ENCODE data around the gene CENPT.

The CENPT gene, protein sequence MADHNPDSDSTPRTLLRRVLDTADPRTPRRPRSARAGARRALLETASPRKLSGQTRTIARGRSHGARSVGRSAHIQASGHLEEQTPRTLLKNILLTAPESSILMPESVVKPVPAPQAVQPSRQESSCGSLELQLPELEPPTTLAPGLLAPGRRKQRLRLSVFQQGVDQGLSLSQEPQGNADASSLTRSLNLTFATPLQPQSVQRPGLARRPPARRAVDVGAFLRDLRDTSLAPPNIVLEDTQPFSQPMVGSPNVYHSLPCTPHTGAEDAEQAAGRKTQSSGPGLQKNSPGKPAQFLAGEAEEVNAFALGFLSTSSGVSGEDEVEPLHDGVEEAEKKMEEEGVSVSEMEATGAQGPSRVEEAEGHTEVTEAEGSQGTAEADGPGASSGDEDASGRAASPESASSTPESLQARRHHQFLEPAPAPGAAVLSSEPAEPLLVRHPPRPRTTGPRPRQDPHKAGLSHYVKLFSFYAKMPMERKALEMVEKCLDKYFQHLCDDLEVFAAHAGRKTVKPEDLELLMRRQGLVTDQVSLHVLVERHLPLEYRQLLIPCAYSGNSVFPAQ

DNA sequence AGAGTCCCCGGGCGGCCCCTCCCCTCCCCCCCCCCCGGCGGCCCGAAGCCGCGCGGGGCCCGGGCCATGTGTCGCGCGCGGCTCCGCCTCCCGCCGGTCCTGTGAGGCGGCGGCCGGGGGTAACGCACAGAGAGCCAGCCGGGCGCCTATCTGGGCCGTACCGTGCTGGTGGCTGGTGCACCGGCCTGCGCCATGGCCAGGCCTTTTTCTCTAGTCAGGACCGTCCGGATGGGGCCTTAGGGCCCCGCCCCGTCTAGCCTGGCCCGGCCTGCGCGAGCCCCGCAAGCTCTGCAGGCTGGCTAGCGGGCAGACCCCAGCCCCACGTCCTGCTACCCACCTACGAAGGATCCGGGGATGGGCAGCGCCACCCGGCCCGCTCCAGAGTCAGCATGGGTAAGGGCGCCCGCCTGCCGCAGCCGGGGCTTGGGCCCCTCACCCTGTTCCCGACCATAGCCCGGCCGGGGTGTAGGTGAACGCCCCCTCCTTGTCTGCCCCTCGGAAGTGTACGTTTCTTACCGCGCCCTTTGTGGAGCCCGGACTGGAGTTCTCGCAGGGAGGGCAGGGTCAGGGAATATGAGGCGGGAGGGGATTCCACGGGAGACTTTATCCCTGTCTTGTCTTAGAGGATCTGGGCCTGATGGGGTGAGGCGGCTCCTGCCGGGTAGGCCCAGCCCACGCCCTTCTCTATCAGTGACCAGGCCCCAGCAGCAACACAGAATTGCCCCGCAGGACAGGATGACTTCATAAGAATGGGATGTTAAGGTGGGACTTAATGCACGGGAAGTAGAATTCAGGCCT lies at the start of gene CENPT:
TSS of gene CENPT (minus strand) at position 630 of the 798 bp plus-strand sequence. CDS start 13,834 bp downstream, outside the sequence.
- peak; percentile 76 for DNase-seq (ENCODE audit: low read depth)

DNA sequence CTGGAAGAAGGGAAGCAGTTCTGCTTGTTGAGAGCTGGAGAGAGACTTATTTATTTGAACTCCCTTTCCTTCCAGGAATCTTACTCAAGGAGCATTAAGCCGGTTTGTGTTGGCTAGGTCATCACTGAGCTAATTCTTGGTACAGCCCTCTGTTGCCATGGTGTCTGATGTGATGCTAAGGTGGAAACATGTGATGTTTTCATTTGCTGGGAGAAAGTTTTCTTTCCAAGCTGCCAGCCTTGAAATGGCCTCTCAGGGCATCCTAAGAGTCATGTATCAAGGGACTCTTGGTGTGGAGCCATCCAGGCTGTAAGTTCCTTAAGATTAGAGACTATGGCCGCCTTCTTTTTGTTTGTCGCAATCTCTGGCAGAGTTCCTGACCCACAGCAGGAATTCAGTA lies 49.7 kb upstream of the CENPT start:
- DNase-seq (ENCODE audit: low read depth), result peak; percentile 6

DNA sequence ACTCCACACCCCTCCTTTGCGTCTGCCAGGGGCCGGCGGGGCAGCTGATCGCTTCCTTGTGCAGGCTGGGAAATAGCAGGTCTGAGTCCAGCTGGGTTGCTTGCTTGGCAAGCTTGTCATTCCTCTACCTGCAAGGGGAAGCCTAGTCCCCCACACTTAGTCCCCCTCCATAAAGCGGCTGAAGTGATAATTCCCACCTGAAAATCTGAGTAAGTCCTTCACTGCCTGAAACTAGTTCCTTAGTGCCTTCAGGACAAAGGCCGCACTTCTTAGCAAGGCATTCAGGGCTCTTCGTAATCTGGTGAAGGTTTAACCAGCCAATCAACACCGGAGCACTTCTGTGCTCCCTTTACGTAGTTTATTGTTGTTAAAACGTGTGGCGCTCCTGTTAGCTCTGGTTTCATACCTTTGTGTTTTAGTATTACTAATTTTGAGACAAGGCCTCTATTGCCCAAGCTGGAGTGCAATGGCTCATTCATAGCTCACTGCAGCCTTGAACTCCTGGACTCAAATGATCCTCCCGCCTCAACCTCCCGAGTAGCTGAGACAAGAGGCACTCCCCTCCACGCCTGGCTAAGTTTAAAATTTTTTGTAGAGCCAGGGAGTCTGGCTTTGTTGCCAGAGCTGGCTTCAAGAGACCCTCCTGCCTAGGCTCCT lies 46.4 kb upstream of the CENPT start:
- DNase-seq (ENCODE audit: low read depth), result peak; percentile 23

DNA sequence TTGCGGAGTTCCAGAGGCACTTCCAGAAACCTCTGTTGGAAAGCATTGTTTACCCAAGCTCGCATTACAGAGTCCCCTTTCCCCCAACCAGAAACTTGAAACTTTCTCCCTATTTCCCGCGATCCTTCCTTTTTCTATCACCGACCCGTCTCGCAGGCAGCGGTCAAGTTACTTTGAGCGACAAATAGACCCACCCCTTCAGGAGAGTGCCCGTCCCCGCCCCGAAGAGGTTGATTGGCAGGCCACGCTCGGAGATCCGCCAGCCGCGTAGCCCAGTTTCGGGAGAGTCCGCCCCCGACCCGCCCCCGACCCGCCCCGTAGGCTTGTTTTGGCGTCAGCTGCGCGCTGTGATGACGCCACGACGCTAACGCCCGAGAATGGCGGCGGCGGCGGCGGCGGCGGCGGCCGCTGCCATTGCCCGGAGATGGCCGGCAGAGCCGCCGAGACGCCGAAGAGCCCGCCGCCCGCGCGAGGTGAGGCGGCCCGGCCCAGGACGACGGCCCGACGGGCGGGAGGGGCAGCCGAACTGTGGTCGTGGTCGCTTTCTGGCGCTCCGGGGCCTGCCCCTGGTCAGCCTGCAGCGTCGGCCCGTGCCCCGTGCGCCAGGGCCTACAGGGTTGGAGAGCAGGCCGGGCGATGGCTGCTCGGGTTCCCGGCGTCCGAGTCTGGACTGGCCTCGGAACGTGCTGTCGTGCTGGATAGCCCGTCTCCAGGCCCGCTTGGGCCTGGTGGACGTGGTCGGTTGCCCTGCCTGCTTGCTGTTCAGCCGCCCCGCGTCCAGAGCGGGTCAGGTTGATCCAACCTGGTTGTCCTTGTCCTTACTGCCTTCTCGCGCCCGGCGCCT lies 45.6 kb upstream of the CENPT start, which contains the start of gene PSKH1:
TSS of gene PSKH1 (plus strand) at position 356 of the 844 bp plus-strand sequence. CDS start 15,496 bp downstream, outside the sequence.
- DNase-seq (ENCODE audit: low read depth), result peak; percentile 96

DNA sequence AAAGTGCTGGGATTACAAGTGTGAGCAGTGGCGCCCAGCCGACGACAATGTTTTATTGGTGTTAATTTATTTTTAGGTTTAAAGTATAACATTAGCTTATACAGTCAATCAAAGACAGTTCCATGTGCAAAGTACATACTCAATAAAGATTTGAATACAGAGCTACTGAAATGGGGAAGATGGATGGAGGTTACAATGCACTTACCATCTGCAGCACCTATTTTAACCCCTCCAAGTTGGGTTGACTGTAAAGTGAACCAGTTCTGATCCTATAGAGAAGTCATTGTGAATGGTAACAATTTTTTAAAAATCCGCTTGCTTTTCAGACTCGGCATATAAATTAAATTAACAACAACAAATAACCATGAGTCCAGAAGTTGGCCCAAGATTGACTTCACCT lies 44.9 kb upstream of the CENPT start:
- no peak for DNase-seq (ENCODE audit: low read depth)

DNA sequence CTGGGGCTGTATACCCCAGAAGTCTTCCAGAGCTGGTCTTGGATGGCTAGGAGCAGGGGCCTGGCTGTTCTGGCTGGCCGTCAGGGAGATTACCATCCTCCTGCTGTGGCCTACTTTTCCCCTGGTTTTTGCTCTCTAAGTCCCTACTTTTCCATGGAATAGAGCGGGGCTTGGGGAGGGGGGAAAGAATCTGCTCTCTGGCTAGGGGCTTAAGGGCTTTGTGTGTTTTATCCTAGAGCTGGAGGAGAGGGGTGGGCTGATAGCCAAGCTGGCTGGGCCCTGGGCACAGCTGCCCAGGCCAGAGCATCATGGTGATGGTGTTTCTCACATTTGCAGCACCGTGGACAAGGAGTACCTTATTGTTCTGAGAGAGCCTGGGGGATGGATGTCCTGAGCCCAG lies 40.8 kb upstream of the CENPT start:
- no peak for DNase-seq (ENCODE audit: low read depth)

DNA sequence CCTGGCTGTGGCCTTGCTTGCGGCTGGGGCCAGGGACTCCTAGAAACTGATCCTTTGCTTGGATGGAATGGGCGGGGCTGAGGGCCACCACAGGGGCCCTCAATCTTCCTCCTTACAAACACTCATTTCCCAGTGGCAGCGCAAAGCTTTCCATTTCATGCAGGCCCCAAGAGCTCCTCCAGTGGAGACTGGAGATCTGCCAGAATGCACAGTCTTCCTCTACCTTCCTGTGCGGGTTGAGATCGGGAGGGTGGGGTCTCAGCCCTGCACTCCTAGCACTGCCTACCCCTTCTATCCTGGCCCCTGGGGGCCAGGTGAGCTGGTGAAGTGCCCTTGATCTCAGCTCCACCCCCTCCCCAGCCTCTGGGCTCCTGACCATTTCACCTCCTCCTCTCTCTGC lies 38.9 kb upstream of the CENPT start:
- DNase-seq (ENCODE audit: low read depth), result no peak

DNA sequence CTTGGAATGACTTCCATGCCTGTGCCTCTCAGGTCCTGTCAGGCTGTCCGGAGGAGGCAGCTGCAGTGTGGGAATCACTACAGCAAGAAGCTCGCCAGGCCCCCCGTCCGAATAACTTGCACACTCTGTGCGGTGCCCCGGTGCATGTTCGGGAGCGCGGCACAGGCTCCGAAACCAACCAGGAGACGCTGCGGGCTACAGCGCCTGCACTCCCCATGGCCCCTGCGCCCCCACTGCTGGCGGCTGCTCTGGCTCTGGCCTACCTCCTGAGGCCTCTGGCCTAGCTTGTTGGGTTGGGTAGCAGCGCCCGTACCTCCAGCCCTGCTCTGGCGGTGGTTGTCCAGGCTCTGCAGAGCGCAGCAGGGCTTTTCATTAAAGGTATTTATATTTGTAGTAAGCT lies 38.5 kb upstream of the CENPT start:
- DNase-seq (ENCODE audit: low read depth), result no peak

DNA sequence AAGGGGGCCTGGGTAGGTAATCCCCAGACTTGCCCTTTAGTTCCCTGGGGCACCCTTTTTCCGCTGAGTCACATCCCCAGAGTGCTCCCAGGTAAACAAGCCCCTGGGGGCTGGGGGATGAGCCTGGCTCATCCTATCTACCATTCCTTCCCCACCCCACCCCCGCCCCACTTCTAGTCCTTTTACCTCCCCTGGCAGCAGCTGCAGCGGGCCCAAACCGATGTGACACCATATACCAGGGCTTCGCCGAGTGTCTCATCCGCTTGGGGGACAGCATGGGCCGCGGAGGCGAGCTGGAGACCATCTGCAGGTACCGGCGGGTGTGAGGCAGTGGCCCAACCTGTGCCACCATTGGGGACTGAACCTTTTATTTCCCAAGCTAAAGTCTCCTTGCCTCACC lies 38.1 kb upstream of the CENPT start:
- no peak for DNase-seq (ENCODE audit: low read depth)

DNA sequence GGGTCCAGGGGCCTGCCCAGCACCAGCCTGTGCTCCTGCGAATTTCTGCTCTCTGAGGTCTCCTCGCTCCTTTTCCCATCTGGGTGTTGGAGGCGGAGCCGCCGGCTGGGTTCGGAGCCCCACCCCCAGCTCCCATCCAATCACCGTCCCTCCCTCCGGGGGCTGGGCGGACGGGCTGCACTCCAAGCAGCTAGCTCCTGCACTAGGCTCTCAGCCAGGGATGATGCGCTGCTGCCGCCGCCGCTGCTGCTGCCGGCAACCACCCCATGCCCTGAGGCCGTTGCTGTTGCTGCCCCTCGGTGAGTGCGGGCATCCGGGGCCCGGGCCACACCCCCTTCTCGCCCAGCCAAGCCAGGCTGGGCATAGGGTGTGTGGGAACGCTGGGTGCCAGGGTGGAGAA lies 37.2 kb upstream of the CENPT start, which contains the start of gene NRN1L:
TSS of gene NRN1L (plus strand) at position 202 of the 400 bp plus-strand sequence. CDS start at position 221, 19 bp downstream.
- peak; percentile 94 for DNase-seq (ENCODE audit: low read depth)

DNA sequence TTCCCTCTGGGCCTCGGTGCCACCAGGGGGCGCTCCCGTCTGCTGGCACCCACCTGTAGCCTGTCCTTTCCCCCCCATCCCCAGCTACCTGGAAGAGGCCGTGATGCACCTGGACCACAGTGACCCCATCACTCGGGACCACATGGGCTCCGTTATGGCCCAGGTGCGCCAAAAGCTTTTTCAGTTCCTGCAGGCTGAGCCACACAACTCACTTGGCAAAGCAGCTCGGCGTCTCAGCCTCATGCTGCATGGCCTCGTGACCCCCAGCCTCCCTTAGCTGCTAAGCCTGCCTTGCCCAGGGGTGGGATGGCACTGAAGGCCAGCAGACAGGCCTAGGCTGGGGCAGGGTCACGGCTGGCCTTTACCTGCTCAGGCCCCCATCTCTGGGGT lies 36.4 kb upstream of the CENPT start:
- DNase-seq (ENCODE audit: low read depth), result peak; percentile 48

DNA sequence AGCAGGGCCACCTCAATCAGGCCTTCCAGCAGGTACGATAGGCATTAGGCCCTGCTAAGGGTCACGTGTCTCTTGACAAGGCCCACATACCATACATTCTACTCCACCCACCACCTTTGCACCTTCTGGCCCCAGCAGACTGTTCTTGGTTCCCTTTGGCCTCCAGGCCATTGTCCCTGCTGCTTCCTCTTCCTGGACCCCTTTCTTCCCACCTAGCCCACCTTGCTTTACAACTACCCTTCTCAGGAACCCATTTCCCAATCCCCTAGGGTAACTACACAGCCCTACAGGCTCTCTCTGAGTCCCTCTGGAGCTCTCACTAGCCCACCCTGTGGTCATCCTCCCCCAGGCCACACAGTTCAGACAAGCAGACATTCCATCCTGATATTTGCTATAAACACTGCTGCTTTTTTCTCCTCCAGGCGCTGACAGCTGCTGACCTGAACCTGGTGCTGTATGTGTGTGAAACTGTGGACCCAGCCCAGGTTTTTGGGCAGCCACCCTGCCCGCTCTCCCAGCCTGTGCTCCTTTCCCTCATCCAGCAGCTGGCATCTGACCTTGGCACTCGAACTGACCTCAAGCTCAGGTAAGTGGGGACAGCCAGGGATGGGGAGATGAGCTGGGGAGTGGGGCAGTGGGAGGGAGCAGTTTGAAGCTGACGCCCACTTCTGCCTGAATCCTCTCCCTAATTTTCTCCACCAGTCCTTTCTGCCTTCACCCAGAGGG lies 35.8 kb upstream of the CENPT start:
- DNase-seq (ENCODE audit: low read depth), result no peak

DNA sequence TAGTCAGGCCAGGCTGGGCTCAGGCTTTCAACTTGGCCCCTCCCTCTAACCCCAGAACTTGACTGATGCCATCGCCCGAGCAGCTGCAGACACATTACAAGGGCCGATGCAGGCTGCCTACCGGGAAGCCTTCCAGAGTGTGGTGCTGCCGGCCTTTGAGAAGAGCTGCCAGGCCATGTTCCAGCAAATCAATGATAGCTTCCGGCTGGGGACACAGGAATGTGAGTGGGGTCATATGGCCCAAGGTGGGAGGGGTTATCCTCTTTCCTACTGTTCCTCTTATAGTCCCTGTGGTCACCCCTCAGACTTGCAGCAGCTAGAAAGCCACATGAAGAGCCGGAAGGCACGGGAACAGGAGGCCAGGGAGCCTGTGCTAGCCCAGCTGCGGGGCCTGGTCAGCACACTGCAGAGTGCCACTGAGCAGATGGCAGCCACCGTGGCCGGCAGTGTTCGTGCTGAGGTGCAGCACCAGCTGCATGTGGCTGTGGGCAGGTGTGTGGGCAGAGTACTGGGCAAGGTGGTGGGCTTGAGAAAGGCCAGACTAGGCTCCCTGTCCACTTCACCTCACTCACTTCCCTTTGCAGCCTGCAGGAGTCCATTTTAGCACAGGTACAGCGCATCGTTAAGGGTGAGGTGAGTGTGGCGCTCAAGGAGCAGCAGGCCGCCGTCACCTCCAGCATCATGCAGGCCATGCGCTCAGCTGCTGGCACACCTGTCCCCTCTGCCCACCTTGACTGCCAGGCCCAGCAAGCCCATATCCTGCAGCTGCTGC lies 35.1 kb upstream of the CENPT start:
- peak; percentile 16 for DNase-seq (ENCODE audit: low read depth)

DNA sequence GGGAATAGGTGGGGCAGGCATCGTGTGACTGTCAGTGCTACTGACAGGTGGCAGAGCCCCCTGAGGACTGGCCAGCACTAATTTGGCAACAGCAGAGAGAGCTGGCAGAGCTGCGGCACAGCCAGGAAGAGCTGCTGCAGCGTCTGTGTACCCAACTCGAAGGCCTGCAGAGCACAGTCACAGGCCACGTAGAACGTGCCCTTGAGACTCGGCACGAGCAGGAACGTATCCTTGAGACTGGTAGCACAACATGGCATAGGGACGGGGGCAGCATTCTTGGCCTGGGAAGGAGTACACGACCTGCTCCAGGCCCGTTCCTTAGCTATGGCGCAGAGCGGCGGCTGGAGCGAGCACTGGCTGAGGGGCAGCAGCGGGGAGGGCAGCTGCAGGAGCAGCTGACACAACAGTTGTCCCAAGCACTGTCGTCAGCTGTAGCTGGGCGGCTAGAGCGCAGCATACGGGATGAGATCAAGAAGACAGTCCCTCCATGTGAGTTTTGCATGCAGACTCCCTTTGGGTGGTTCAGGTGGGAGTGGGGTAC lies 34.2 kb upstream of the CENPT start:
- DNase-seq (ENCODE audit: low read depth), result no peak

DNA sequence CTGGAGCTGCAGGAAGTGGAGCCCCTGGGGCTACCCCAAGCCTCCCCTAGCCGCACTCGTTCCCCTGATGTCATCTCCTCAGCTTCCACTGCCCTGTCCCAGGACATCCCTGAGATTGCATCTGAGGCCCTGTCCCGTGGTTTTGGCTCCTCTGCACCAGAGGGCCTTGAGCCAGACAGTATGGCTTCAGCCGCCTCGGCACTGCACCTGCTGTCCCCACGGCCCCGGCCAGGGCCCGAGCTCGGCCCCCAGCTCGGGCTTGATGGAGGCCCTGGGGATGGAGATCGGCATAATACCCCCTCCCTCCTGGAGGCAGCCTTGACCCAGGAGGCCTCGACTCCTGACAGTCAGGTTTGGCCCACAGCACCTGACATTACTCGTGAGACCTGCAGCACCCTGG lies 33.1 kb upstream of the CENPT start:
- DNase-seq (ENCODE audit: low read depth), result no peak

DNA sequence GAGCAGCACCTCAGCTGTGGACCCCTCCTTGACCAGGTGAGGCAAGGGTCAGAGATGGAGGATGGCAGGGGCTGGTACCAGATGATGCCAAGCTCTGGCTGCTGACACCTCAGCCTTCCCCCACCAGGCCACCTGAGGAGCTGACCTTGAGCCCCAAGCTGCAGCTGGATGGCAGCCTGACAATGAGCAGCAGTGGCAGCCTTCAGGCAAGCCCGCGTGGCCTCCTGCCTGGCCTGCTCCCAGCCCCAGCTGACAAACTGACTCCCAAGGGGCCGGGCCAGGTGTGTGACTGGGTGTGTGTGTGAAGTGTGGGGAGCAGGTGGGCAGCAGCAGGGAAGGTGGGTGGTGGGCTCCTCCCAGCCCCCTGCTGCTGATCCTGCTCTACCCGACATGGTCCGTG lies 32.4 kb upstream of the CENPT start:
- no peak for DNase-seq (ENCODE audit: low read depth)

DNA sequence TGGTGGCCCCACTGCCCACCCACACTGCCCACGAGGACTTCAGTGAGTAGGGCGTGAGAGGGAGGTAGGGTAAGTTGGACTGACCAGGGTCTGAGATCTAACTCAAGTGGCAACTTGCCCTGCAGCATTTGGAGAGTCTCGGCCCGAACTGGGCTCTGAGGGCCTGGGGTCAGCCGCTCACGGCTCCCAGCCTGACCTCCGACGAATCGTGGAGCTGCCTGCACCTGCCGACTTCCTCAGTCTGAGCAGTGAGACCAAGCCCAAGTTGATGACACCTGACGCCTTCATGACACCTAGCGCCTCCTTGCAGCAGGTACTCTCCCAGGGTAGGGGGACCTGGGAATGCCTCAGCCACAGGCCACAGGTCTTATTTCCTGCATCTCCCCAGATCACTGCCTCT lies 32.0 kb upstream of the CENPT start:
- DNase-seq (ENCODE audit: low read depth), result no peak

DNA sequence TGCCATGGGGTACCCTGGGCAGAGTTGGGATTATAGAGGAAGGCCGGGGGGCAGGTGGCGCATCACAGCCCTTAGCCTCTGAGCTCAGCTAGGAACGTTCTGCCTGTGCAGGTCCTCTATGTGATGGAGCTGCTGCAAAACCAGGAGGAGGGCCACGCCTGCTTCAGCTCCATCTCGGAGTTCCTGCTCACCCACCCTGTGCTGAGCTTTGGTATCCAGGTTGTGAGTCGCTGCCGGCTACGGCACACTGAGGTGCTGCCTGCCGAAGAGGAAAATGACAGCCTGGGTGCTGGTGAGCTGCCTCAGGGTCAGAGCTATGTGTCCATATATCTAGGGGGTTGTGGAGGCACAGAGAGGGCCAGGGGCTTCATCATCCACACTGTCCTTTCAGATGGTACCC lies 31.4 kb upstream of the CENPT start:
- DNase-seq (ENCODE audit: low read depth), result no peak

DNA sequence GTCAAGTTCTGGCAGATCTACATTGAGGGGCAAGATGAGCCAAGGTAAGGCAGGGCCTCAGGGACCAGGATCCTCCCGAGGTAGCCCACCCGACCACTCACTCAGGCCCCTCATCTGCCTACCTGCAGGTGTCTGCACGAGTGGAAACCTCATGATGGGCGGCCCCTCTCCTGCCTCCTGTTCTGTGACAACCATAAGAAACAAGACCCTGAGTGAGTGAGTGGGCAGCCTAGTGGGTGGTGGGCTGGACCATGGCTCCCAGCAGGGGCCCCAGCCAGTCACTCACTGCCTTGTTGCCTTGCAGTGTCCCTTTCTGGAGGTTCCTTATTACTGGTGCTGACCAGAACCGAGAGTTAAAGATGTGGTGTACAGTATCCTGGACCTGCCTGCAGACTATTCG lies 30.7 kb upstream of the CENPT start:
- DNase-seq (ENCODE audit: low read depth), result no peak

DNA sequence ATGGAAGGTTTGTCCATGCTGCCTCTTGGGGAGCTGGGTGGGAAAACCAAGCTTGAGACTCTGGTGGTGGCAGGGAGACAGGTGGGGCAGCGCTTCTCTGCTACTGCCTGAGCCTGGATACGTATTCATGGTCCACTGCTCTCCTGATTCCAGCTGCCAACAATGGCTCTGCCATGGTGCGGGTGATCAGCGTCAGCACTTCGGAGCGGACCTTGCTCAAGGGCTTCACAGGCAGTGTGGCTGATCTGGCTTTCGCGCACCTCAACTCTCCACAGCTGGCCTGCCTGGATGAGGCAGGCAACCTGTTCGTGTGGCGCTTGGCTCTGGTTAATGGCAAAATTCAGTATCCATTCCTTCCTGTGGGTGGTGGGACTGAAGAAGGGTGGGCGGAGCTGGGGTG lies 29.6 kb upstream of the CENPT start:
- DNase-seq (ENCODE audit: low read depth), result no peak
